Tracheal epithelial cell (primary cell): Measurements from ENCODE around the gene SLC25A23. TPM values are rescaled to one million over a fixed set of nuclear protein-coding genes. Genes with fewer than 3 reads are reported as not detected.

Experiments
- total RNA-seq: library from RNA; depleted of rRNA; stranded (reverse); fragments of >200 nt; gene quantifications from 2 replicates; pipeline ENCODE4 v1.2.1, GENCODE V29; 2014

SLC25A23 gene
- 28.1 and 33.0 TPM in 2 replicates for total RNA-seq

DNA sequence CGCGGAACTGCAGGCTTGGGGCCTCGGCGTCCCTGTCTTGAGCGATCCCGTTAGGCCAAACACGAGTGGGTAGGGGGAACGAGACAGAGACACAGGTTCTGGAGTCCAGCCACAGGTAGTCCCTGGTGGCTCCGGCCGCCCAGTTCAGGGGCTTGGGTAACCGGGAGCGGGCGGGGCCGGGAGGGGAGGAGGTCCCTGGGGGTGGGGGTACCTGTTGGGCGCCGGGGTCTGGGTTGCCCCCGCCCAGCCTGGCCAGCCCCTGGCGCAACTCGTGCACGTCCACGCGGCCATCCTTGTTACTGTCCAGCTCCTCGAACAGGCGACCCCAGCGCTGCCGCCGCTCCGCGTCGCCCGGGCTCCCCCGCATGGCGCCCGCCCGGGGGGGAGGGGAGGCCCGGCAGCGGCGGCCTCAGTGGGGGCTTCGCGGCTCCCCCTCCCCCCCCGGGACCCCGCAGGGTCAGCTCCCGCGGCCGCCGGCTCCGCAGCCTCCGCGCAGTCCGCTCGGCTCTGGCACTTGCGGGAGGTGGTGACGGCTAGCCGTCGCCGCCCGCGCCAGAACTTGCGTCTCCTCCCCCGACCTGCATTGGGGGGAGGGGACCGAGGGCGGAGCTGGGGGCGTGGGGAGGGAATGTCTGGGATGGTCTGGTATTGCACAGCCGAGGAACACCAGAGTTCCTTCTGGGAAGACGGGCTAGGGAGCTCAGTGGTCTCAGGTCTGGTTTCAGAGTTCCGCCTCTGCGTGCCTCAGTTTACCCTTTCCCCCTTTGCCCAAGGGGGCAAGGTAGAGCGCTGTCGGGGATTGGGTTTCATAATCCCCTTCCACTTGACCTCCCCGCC is at the start of gene SLC25A23:
SLC25A23 (minus strand) TSS at position 531 of the 837 bp plus-strand sequence; CDS start at position 367, 164 bp downstream.

DNA sequence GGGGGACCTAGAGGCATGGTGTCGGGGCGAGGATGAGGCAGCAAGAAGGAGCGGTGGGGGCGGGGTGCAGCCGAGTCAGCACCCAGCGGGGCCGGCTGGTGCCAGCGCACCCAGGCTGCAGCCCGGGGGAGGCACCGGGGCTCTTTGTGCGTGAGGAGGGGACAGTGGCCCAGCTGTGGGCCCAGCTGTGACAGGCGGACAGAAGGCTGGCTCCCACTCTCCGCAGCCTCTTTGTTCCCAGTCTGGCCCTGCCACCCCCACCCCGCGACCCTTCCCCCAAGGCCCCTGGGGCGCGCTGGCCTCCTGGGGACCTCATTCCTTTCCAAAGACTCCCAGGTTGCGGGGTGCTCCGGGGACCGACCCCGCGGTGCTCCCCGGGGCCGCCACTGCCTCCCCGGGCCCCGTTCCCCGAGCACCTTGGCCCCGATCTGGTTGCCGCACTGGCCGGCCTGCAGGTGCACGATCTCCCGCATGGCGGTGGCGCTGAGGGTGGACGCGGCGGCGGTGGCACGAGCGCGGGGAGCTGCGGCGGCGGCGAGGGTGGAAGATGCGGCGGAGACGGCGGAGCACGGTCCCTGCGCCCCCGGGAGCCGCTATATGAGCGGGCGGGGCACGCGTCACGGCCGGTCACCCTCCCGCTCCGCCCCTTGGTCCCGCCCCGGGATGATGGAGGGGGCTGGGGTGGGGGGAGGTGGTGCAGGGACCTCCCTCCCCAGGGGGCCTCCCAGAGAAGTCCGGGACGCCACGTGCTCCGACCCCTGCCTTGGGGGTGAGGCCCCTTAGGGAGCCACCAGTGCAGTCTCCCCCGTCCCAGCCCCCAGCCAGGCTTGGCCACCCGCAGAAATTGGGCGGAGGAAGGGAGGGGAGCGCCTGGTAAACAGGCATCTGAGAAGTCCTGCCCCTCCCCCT is 42.4 kb upstream of the SLC25A23 start, which contains the start of gene TUBB4A:
TUBB4A (minus strand) TSS at position 570 of the 909 bp plus-strand sequence; CDS start at position 473, 97 bp downstream.

DNA sequence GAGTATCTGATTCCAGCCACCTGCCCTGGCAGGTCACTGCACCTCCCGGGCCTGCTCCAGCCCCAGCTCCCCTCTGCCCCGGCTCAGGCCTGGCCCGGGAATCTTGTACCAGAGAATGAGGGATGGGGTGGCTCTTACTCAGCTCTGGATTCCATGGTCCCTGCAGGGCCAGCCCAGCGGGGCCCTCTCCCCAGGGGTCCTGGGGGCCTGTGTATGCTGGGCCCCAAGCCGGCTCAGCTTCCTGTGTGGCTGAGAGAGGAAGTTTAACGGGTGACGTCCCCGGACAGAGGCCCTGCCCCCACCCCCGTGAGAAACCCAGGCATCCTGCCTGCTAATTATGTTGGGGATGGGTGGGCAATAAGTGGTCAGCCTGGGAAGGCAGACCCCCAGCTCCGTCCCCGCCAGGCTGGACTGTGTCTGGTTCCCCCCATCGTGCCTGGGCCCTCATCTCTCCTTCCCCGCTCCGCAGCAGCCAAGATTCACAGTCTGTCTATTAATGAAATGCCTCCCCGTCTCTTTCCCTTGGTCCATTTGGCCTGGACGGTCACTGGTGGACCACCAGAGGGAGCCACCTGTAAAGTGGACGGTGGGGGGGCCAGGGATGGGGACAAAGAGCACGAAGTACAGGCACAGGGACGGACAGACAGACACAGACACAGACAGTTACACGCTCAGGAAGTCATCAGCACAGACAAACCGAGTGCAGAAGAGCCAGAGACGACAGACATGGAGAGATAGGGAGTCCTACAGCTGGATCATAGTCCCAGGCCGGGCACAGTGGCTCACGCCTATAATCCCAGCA is 22.1 kb upstream of the SLC25A23 start, which contains the start of gene DENND1C:
DENND1C (minus strand) TSS at position 247 of the 802 bp plus-strand sequence; CDS start at position 155, 92 bp downstream.

DNA sequence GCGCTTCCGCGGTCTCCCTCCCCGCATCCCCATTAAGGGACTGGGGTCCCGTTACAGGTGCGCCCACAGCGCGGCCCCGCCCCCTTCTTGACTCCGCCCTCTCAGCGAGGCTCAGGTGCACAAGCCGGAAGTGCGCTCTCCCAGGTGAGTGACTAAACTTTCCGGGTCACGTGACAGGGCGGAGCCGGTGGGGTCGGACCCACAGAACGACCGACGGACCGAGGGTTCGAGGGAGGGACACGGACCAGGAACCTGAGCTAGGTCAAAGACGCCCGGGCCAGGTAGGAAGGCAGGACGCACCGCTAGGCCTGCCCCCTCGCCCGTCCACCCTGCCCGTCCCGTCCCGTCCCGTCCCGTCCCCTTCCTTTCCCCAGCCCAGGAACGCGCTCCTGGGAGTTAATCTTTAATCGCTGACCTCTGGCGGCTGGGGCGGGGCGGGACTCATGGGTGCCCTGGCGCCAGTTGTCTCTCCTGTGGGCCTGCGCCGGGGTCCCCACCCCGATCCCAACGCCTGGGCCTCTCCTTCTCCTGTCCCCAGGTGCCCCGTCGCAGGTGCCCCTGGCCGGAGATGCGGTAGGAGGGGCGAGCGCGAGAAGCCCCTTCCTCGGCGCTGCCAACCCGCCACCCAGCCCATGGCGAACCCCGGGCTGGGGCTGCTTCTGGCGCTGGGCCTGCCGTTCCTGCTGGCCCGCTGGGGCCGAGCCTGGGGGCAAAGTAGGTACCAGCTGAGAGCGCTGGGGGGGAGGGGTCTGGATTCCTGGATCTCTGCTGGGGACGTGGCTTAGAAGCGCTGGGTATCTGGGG is 4.7 kb upstream of the SLC25A23 start, which contains the start of gene CRB3:
CRB3 (plus strand) TSS at position 202 of the 804 bp plus-strand sequence; CDS start at position 633, 431 bp downstream.

DNA sequence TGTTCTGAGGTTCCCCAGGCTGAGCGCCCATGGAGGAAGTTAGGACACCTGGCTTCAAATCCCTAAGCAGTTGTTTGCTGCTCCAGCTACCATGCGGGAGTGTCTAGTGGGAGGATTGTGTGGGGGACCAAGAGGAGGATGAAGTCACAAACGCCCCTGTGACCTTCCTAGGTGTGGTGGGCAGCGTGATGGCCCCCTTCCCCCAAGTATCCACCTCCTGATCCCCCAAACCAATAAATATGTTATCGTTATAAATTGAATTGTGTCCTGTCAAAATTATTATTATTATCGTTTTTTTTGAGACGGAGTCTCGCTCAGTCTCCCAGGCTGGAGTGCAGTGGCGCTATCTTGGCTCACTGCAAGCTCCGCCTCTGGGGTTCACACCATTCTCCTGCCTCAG is 25.9 kb downstream of the SLC25A23 start, which contains the start of gene SLC25A41:
SLC25A41 (minus strand) TSS at position 101 of the 400 bp plus-strand sequence; CDS start at position 31, 70 bp downstream.

DNA sequence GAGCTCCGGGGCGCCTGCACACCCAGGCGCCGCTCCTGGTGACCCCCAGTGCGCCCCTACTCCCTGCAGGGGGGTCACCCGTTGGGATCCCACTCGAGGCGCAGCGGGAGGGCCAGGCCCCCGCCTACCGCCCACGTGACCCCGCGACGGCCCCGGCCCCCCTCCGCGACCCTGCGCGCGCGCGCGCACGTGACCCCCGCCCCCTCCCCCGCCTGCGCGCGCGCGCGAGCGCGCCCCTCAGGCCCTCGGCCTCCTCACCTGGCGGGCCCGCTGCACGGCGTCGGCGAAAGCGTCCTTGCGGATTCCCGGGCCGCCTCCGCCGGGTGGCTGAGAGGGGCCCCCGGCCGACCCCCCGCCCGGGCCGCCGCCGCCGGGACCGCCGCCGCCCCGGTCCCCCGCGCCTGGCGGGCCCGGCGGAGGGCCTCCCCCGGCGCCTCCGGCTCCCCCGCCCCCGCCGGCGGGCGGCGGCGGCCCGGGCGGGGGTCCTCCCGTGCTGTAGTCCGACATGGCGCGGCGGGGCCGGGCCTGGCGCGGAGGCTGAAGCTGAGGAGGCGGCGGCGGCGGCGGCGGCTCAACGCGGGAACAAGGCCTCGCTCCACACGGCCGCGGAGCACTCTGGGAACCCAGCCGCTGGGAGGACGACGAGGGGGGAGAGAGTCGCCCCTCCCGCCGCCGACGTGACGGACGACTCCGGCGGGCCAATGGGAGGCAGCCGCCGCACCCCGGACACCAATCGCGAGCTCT is 35.2 kb downstream of the SLC25A23 start, which contains the start of gene KHSRP:
KHSRP (minus strand) TSS at position 617 of the 744 bp plus-strand sequence; CDS start at position 507, 110 bp downstream.

DNA sequence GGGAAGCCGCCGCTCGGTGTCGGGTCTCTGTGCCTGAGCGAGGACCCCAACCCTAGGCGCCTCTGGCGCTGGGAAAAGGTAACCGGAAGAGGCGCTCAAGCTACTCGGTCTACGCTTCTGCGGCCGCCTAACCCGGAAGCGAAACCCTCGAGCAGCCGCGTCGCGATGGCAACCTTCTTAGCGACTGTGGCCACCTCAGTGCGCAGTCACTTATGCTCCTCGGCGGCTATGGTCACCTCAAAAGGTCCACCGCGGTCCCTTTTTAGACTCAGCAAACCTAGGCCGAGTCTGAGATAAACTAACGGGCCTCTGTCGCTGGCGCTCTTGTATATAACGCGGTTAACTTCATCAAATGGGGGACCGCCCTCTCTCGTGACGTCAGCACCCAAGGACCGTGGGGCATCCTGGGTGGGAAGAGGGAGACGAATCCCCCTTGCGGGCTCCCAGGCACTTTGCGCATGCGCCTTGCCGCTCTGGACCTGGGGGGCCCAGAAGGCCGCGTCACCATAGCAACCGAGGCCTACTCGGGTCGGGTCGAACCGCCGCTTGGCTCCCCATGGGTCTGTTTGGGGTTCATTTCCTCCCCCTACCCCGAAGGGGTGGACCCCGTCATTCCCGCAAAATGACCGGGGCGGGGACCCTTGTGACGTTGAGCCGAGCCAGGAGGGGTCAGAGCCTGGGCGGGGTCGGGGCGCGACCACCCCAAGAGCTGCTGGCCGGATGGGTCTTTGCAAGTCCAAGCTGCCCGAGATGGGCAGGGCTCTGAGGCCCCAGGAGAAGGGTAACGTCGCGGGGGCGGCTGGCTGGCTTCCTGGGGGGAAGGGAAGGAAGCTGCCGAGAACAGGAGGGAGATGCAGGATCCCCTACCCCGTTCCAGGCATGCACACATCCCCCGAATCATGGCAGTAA is 66.3 kb downstream of the SLC25A23 start, which contains the start of gene GTF2F1:
GTF2F1 (minus strand) TSS at position 91 of the 909 bp plus-strand sequence. CDS start 169 bp downstream, outside the sequence.

Other genes starting within 250 kb of the SLC25A23 start
- 3.6 and 4.0 TPM in 2 replicates for gene MLLT1, start 179.8 kb downstream of the SLC25A23 start, total RNA-seq
- gene ACER1, start 126.2 kb downstream of the SLC25A23 start, total RNA-seq: not detected in 2 replicates
- 53.1 and 61.9 TPM in 2 replicates for gene CLPP, start 98.3 kb downstream of the SLC25A23 start, total RNA-seq
- 60.2 and 89.1 TPM in 2 replicates for gene ALKBH7, start 87.0 kb downstream of the SLC25A23 start, total RNA-seq
- gene PSPN, start 83.9 kb downstream of the SLC25A23 start, total RNA-seq: 0.72 and 1.1 TPM in 2 replicates
- 27.7 and 37.6 TPM in 2 replicates for gene GTF2F1, start 66.6 kb downstream of the SLC25A23 start, total RNA-seq
- 73.7 and 78.0 TPM in 2 replicates for gene KHSRP, start 35.0 kb downstream of the SLC25A23 start, total RNA-seq
- gene SLC25A41, start 26.0 kb downstream of the SLC25A23 start, total RNA-seq: 0.21 and 0.24 TPM in 2 replicates
- gene CRB3, start 4.5 kb upstream of the SLC25A23 start, total RNA-seq: 42.0 and 79.0 TPM in 2 replicates
- gene DENND1C, start 22.0 kb upstream of the SLC25A23 start, total RNA-seq: under 0.01 TPM in 1 of 2 replicates, not detected in the other
- 1.9 TPM in 1 of 2 replicates, not detected in the other for gene TUBB4A, start 42.5 kb upstream of the SLC25A23 start, total RNA-seq
- 11.3 and 14.9 TPM in 2 replicates for gene TNFSF9, start 71.2 kb upstream of the SLC25A23 start, total RNA-seq
- gene CD70, start 131.4 kb upstream of the SLC25A23 start, total RNA-seq: 25.8 TPM in 1 of 2 replicates, not detected in the other
- under 0.01 TPM in 1 of 2 replicates, not detected in the other for gene TNFSF14, start 210.4 kb upstream of the SLC25A23 start, total RNA-seq